Naive thymus-derived CD8-positive, alpha-beta T cell (primary cell): ENCODE data around the gene FLT3. TPM values are rescaled to one million over a fixed set of nuclear protein-coding genes. Genes with fewer than 3 reads are reported as not detected.
"Not testable (repeated sequence)": the region's sequence is repeated elsewhere in the genome, so short reads cannot be mapped to it uniquely, and the experiment has no call there.

ENCODE experiments used
- ATAC-seq, 2 donors: fragments of 150-1000 bp; cut with Tn5 transposase in 1 of 2; sonication (Bioruptor Pico), chemical (Tn5 transposase) in 1 of 2; 1 replicate in 1 of 2; 2 replicates in 1 of 2; pipeline ENCODE4 v1.10.0; 2021; ENCODE audit warnings: mild to moderate bottlenecking in 2 of 2, moderate library complexity in 2 of 2
- POLR2A ChIA-PET: fragments of 350-600 bp; sonication (Branson Sonifier 250); formaldehyde crosslinking; loops from one replicate; lab custom pipeline; 2021; ENCODE audit warnings: antibody characterized with exemption; lab: Charles Lee
- DNase-seq, 10 donors: peaks; one replicate each; pipeline versions ENCODE4 v3.0.0 to v3.0.0-alpha.2; 2020 to 2022
- H3K27ac Mint-ChIP-seq, 10 donors: one replicate each; pipeline ENCODE4 v1.8.0; 2020 to 2022; ENCODE audit warnings: mild to moderate bottlenecking in 10 of 10, mixed read lengths in 10 of 10, moderate library complexity in 4 of 10, inconsistent platforms in 1 of 10
- H3K27me3 Mint-ChIP-seq, 5 donors: one replicate each; pipeline ENCODE4 v1.8.0; 2021 to 2022; ENCODE audit warnings: mixed read lengths in 5 of 5
- H3K36me3 Mint-ChIP-seq, 3 donors: one replicate each; pipeline ENCODE4 v1.8.0; 2020 to 2022; ENCODE audit warnings: mixed read lengths in 3 of 3, mild to moderate bottlenecking in 2 of 3, inconsistent platforms in 1 of 3
- H3K4me1 Mint-ChIP-seq, 4 donors: one replicate each; pipeline ENCODE4 v1.8.0; 2021 to 2022; ENCODE audit warnings: mixed read lengths in 4 of 4
- H3K4me3 Mint-ChIP-seq, 10 donors: one replicate each; pipeline ENCODE4 v1.8.0; 2020 to 2022; ENCODE audit warnings: mild to moderate bottlenecking in 10 of 10, mixed read lengths in 10 of 10, moderate library complexity in 6 of 10, inconsistent platforms in 1 of 10
- H3K9me3 Mint-ChIP-seq, 9 donors: one replicate each; pipeline ENCODE4 v1.8.0; 2020 to 2022; ENCODE audit warnings: mixed read lengths in 9 of 9, mild to moderate bottlenecking in 3 of 9, inconsistent platforms in 1 of 9, moderate library complexity in 1 of 9
- polyA plus RNA-seq, 3 donors: library from polyadenylated mRNA; unstranded; fragments of 300-500 nt; fragmentation: Illumina TruSeq; gene quantifications; one replicate each; pipeline ENCODE4 v1.2.3, GENCODE V29; 2021
- total RNA-seq, 8 experiments: library from RNA in 2 of 8; stranded (reverse) in 2 of 8; gene quantifications; one replicate each; pipeline ENCODE4 v1.2.3 and lab custom pipeline; 2021 to 2026

Gene FLT3
- under 1 TPM; 0.08 to 0.13 TPM for total RNA-seq
- not detected for polyA plus RNA-seq
- 0 to 0.09 (median 0) reads per million in 6 experiments for total RNA-seq (lab: John Stamatoyannopoulos, UW)

DNA sequence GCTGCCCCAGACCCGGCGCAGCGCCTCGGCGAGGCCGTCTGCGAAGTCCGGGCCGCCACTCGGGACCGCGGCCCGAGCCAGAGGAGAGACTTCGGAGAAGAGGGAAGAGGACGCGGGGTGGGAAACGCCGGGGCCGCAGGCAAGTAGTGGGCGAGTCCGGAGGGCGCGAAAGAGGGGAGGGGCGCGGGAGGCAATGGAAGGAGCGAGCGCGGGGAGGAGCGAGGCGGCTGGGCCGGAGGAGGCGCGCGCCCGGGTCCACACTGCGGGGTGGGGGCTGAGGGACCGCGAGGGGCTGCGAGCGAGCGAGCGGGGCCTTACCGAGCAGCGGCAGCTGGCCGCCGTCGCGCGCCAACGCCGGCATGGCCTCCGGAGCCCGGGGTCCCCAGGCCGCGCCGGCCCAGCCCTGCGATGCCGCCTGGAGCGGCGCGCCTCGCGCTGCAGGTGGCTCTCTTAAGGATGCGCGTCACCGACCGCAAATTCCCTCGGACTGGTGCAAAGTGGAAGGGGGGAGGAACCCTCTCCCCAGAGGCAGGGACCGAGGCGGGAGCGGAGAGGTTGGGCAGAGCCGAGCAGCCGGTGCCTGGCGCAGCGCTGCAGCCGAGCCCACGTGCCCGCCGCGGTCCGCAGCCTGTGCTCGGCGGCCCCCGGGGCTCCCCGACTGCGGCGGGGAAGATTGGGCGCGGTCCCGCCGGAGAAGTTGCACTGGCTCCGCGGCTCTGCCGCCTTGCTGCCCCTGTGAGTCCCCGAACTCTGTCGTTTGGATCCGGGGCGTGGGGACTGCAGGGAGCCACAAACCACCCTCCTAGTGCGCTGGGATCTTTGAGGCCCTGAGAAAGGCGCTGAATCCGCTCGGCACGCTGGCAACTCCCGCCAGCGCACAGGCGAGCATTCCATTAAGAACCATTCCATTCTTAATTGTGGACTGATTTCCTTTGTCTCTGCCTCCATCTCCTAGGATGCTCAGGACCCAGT is at the start of gene FLT3:
Gene FLT3 (minus strand): TSS at position 427 of the 972 bp plus-strand sequence. CDS start 66 bp downstream, at position 361.
- peak in 7 of 10 donors; percentile 1 to 20 (median 8) for DNase-seq
- H3K27me3 Mint-ChIP-seq, result peaks cover 30 to 64% (median 46%) of the 10 kb centered on the region in 5 donors
- no peaks in the 10 kb centered on the region for H3K36me3 Mint-ChIP-seq
- H3K4me1 Mint-ChIP-seq, result peaks cover 0 to 10% (median 5%) of the 10 kb centered on the region in 4 donors
- POLR2A ChIA-PET, result no interaction called here
- H3K9me3 Mint-ChIP-seq, result no peaks in the 10 kb centered on the region
- peak within 1 kb of the TSS in 1 of 10 donors; percentile 18 for H3K27ac Mint-ChIP-seq
- H3K4me3 Mint-ChIP-seq, result peak within 1 kb of the TSS; percentile 68 to 79 (median 72)
- ATAC-seq, result peak; percentile 69 to 73

DNA sequence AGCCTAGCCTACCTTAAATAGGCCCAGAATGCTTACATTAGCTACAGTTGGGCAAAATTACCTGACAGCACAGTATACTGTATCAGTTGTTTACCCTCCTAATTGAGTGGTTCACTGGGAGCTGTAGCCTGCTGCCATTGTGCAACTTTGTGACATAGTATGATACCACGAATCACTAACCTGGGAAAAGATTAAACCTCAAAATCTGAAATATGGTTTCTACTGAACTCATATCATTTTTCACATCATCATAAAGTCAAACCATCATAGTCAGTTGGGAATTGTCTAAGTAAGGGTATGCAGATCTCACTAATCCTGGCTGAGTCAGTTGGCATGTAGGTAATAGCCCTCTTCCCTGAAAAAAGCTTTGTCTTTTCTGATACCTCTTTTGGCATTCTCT is 47.1 kb upstream of the FLT3 start:
- Mint-ChIP-seq H3K27ac (peak overlapping the region in 3 of 10 donors; percentile 11 to 34 (median 33)), H3K4me3 (peak overlapping the region in 3 of 10 donors; percentile 26 to 45 (median 40)), H3K36me3 (peaks cover 0 to 29% (median 3%) of the 10 kb centered on the region in 3 donors), H3K4me1 (peaks cover 24 to 84% (median 64%) of the 10 kb centered on the region in 4 donors), H3K27me3 (no peaks in the 10 kb centered on the region), H3K9me3 (no peaks in the 10 kb centered on the region)
- ATAC-seq (no peak), DNase-seq (no peak)
- POLR2A ChIA-PET, result interaction anchor here (0.9 kb wide), 1 partner anchor 10 kb away, joined by 6 read pairs; the partner anchor contains the start of gene PAN3

DNA sequence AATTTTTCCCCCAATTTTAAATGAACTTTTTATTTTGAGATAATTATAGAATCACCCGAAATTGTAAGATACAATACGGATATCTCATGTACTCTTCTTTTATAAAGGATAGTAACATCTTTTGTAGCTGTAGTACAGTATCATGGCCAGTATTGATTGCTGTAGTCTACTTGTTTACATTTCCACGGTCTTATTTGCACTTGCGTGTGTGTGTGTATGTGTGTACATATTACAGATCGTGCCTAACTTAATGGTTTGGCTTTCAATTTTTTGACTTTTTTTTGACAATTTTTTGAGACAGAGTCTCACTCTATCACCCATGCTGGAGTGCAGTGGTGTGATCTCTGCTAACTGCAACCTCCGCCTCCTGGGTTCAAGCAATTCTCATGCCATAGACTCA is 44.7 kb upstream of the FLT3 start:
- ATAC-seq (no peak), DNase-seq (no peak)
- Mint-ChIP-seq H3K36me3 (peaks cover 0 to 29% (median 3%) of the 10 kb centered on the region in 3 donors), H3K27ac (no peak overlapping the region), H3K4me1 (peaks cover 27 to 91% (median 67%) of the 10 kb centered on the region in 4 donors), H3K9me3 (no peaks in the 10 kb centered on the region), H3K4me3 (peak overlapping the region in 2 of 10 donors; percentile 18 to 24), H3K27me3 (no peaks in the 10 kb centered on the region)
- POLR2A ChIA-PET, result no interaction called here

DNA sequence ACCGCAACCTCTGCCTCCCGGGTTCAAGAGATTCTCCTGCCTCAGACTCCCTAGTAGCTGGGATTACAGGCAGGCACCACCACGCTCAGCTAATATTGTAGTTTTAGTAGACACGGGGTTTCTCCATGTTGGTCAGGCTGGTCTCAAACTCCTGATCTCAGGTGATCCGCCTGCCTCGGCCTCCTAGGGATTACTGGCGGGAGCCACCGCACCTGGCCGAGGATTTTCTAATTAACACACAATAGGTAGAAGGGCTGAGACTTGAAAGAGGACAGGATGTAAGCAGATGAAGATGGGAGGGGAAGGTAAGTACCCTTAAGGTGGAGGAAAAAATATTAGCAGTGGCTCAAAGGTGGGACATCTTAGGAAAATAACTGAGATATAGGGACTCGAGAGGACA is 41.2 kb upstream of the FLT3 start:
- not testable (repeated sequence) for H3K27me3 Mint-ChIP-seq, H3K9me3 Mint-ChIP-seq, ATAC-seq
- peak in 1 of 10 donors; percentile 13 for DNase-seq
- peak overlapping the region; percentile 5 to 89 (median 44) for H3K27ac Mint-ChIP-seq
- peaks cover 0 to 15% (median 3%) of the 10 kb centered on the region in 3 donors for H3K36me3 Mint-ChIP-seq
- POLR2A ChIA-PET, result interaction anchor here (0.6 to 0.7 kb wide), 2 partner anchors 9 to 1051 kb away, joined by 3 read pairs; no protein-coding TSS in a partner anchor
- peaks cover 36 to 76% (median 59%) of the 10 kb centered on the region in 4 donors for H3K4me1 Mint-ChIP-seq
- peak overlapping the region; percentile 69 to 96 (median 84) for H3K4me3 Mint-ChIP-seq

DNA sequence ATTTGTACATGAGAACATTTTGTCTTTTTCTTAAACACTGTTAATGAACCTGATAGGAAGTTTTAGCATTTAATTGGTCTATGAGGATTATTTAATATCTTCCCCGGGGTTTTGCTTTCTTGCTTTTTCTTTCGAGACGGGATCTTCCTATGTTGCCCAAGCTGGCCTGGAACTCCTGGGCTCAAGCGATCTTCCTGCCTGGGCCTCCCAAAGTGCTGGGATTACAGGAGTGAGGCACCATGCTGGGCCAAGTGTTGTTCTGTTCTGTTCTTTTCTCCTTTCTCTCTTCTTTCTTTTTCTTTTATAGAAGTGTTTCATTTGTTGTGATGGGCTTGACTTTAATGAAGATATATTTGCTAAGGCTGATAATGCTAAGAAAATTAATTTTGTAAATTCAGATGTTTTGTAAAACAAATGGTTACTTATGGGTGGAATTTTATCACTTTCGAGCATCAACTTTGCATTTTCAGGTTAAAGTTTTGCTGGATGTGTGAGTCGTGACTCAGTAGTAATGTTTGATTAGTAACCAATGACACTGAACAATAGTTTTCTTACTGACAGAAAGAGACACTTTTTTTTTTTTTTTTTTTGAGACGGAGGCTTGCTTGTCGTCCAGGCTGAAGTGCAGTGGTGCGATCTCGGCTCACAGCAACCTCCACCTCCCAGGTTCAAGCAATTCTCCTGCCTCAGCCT is 40.2 kb upstream of the FLT3 start:
- no peak for ATAC-seq
- no peak for DNase-seq
- peaks cover 37 to 75% (median 57%) of the 10 kb centered on the region in 4 donors for H3K4me1 Mint-ChIP-seq
- peaks cover 0 to 1% (median 0%) of the 10 kb centered on the region in 5 donors for H3K27me3 Mint-ChIP-seq
- peak overlapping the region; percentile 86 to 97 (median 93) for H3K4me3 Mint-ChIP-seq
- H3K9me3 Mint-ChIP-seq, result no peaks in the 10 kb centered on the region
- peaks cover 0 to 11% (median 3%) of the 10 kb centered on the region in 3 donors for H3K36me3 Mint-ChIP-seq
- peak overlapping the region; percentile 83 to 99 (median 95) for H3K27ac Mint-ChIP-seq
- POLR2A ChIA-PET, result interaction anchor here (0.6 to 1.2 kb wide), 6 partner anchors 8 to 1050 kb away, joined by 3 to 6 read pairs (median 4); no protein-coding TSS in a partner anchor

DNA sequence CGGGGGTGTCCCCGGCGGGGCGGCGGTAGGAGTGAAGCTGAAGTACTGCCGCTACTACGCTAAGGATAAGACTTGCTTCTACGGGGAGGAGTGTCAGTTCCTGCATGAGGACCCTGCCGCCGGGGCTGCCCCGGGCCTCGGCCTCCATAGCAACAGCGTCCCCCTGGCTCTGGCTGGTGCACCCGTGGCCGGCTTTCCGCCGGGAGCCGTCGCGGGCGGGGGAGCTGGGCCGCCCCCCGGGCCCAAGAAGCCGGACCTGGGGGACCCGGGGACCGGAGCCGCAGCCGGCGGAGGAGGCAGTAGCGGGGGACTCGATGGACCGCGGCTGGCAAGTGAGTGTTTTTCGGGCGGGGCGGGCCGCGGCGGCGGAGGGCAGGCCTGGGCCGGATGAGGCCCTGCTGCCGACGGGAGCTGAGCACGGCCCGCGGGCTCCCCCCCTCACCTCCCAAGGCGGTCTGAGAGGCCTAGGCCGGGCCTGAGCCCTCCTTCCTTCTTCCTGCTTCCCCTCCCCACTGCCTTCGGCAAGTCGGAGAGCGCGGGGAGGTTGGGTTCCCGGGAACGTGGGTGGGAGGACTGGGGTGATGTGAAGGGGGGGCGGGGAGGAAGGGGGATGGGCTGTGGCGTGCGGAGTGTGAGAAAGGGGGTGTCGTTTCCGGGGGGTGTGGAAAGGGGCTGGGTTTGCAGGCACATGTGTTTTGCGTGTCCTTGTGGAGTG is 38.5 kb upstream of the FLT3 start:
- Mint-ChIP-seq H3K27ac (peak overlapping the region; percentile 83 to 99 (median 96)), H3K36me3 (no peaks in the 10 kb centered on the region), H3K4me1 (peaks cover 37 to 61% (median 52%) of the 10 kb centered on the region in 4 donors), H3K27me3 (peaks cover 0 to 1% (median 0%) of the 10 kb centered on the region in 5 donors), H3K4me3 (peak overlapping the region; percentile 87 to 97 (median 95)), H3K9me3 (no peaks in the 10 kb centered on the region)
- peak; percentile 75 to 96 (median 86) for DNase-seq
- peak; percentile 62 to 74 for ATAC-seq
- POLR2A ChIA-PET, result interaction anchor here (0.8 to 2.7 kb wide), 9 partner anchors 10 to 713 kb away, joined by 3 to 15 read pairs (median 4); partner anchors contain the start of genes LNX2, MTIF3 and POMP

DNA sequence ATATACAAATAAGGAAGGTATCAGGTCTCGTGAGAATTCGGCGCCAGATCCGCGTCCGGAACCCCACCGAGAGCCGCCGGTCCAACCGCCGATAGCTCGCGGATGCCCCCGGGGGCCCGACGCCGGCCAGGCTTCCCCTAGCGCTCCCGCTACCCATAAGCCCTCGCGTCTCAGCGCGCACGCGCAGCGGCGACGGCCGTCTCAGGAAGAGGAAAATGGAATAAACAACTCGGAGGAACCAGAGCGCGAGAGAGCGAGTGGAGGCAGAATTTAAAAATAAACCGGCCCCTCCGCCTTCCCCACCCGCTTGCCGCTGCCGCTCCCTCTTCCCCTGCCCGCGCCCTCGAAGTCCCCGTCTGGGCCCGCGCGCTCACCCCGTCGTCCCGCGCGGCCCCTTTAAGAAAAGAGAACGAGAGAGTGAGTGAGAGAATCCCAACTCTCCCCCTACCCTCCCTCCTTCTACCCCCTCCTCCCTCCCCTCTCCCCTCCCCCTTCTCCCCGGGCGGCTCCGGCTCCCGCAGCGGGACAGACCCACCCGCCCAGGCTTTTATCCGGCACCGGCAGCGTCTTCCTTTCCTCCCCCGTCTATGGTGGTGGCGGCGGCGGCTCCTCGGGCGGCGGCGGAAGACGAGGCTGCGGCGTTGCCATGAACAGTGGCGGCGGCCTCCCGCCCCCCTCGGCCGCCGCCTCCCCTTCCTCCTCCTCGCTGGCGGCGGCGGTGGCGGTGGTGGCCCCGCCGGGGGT is 37.8 kb upstream of the FLT3 start, which contains the start of gene PAN3:
Gene PAN3 (plus strand): TSS at position 534 of the 744 bp plus-strand sequence. CDS start 113 bp downstream, at position 647.
- Mint-ChIP-seq H3K27me3 (peaks cover 0 to 1% (median 0%) of the 10 kb centered on the region in 5 donors), H3K9me3 (no peaks in the 10 kb centered on the region), H3K36me3 (no peaks in the 10 kb centered on the region), H3K4me3 (peak within 1 kb of the TSS; percentile 87 to 97 (median 95)), H3K4me1 (peaks cover 35 to 54% (median 50%) of the 10 kb centered on the region in 4 donors), H3K27ac (peak within 1 kb of the TSS; percentile 94 to 99 (median 98))
- POLR2A ChIA-PET, result interaction anchor here (0.6 to 2.7 kb wide), 13 partner anchors 9 to 1954 kb away, joined by 3 to 15 read pairs (median 4); partner anchors contain the start of genes MTIF3 and POMP
- ATAC-seq (peak; percentile 61 to 65), DNase-seq (peak; percentile 88 to 96 (median 92))

DNA sequence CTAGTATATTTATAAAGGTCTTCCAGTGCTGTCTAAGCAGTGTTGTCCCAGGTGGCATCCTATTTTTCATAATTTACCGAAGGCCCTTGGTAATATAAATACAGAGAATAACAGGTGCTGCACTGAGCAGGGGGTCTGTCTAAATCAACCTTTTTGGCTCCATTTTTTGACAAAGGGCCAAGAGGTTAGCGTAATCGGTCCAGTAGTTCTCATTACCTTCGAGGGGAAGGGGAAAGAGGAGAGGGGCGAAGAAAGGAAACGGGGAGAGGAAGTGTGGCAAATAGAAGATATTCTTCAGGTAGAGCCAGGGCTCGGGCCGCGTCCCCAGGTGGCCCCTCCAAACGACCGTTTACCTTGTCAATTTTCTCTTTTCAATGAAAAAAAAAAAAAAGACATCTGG is 37.2 kb upstream of the FLT3 start:
- Mint-ChIP-seq H3K36me3 (no peaks in the 10 kb centered on the region), H3K9me3 (no peaks in the 10 kb centered on the region), H3K4me3 (peak overlapping the region; percentile 87 to 97 (median 95)), H3K4me1 (peaks cover 32 to 48% (median 44%) of the 10 kb centered on the region in 4 donors), H3K27ac (peak overlapping the region; percentile 94 to 99 (median 98)), H3K27me3 (peaks cover 0 to 1% (median 0%) of the 10 kb centered on the region in 5 donors)
- DNase-seq (no peak), ATAC-seq (no peak)
- POLR2A ChIA-PET, result interaction anchor here (0.6 to 2.7 kb wide), 9 partner anchors 10 to 1953 kb away, joined by 3 to 15 read pairs (median 4); partner anchors contain the start of gene MTIF3

DNA sequence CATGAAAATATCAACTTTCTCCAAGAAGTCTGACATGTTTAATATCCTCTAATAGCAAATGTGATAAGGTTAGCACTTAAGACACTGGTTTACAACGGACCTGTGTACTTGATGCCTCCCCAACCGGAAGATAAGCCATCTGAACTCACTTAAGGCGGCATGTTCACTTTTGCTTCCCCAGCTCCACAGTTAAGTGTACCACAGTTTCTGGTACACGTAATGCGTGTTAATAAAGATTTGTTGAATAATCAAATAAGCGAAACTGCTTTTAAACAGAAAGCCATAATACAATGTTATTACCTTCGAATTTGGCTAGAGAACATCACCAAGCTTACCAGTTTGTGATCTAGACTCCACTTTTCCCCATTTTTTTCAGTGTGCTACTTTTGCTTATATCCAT is 36.5 kb upstream of the FLT3 start:
- ATAC-seq (no peak), DNase-seq (peak in 3 of 10 donors; percentile 13 to 18 (median 18))
- H3K4me1 Mint-ChIP-seq, result peaks cover 29 to 42% (median 37%) of the 10 kb centered on the region in 4 donors
- POLR2A ChIA-PET, result interaction anchor here (1.5 kb wide), 1 partner anchor 11 kb away, joined by 6 read pairs; no protein-coding TSS in a partner anchor
- no peaks in the 10 kb centered on the region for H3K36me3 Mint-ChIP-seq
- no peaks in the 10 kb centered on the region for H3K9me3 Mint-ChIP-seq
- H3K27ac Mint-ChIP-seq, result peak overlapping the region; percentile 94 to 99 (median 98)
- H3K4me3 Mint-ChIP-seq, result peak overlapping the region; percentile 87 to 97 (median 95)
- peaks cover 0 to 1% (median 0%) of the 10 kb centered on the region in 5 donors for H3K27me3 Mint-ChIP-seq

DNA sequence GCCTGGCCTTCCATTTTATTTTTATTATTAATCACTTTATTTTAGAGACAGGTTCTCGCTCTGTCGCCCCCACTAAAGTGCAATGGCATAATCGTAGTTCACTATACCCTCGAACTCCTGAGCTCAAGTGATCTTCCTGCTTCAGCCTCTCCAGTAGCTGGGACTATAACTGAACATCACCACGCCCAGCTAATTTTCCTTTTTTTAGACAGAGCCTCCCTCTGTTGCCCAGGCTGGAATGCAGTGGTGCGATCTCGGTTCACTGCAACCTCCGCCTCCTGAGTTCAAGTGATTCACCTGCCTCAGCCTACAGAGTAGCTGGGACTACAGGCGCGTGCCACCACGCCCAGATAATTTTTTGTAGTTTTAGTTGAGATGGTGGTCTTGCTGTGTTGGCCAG is 31.3 kb upstream of the FLT3 start:
- H3K4me1 Mint-ChIP-seq, result peaks cover 3 to 12% (median 7%) of the 10 kb centered on the region in 4 donors
- POLR2A ChIA-PET, result interaction anchor here (0.6 kb wide), 2 partner anchors 8 to 9 kb away, joined by 4 read pairs; no protein-coding TSS in a partner anchor
- no peak overlapping the region for H3K4me3 Mint-ChIP-seq
- no peaks in the 10 kb centered on the region for H3K9me3 Mint-ChIP-seq
- DNase-seq (no peak), ATAC-seq (no peak)
- H3K27me3 Mint-ChIP-seq, result no peaks in the 10 kb centered on the region
- H3K27ac Mint-ChIP-seq, result no peak overlapping the region
- no peaks in the 10 kb centered on the region for H3K36me3 Mint-ChIP-seq
